Activated CD8-positive, alpha-beta memory T cell treated with anti-CD3 and anti-CD28 coated beads, Interleukin-2, amount 50 U/mL, for 24 hours (primary cell): Measurements from ENCODE around the gene DOCK10.

Source experiments
- DNase-seq: peaks from one replicate; pipeline ENCODE4 v3.0.0-alpha.2; 2020; ENCODE audit errors: extremely low read depth

Gene DOCK10

GRCh38 chr2:224882291-224883171, 159.7 kb downstream of the DOCK10 start:
- DNase-seq: no peak

- no peak for DNase-seq
Measured at GRCh38 chr2:224881846-224882245, 160.4 kb downstream of the DOCK10 start.

- no peak for DNase-seq
Measured at GRCh38 chr2:224876522-224876921, 165.7 kb downstream of the DOCK10 start.

- DNase-seq: no peak
Measured at GRCh38 chr2:224875841-224876240, 166.4 kb downstream of the DOCK10 start.

GRCh38 chr2:224875153-224875552, 167.1 kb downstream of the DOCK10 start:
- DNase-seq: no peak

GRCh38 chr2:224871813-224872212, 170.5 kb downstream of the DOCK10 start:
- no peak for DNase-seq

- DNase-seq: no peak
Measured at GRCh38 chr2:224870341-224870740, 171.9 kb downstream of the DOCK10 start.

- DNase-seq: no peak
Measured at GRCh38 chr2:224869601-224870233, 172.6 kb downstream of the DOCK10 start.

- no peak for DNase-seq
Measured at GRCh38 chr2:224865016-224865415, 177.3 kb downstream of the DOCK10 start.

GRCh38 chr2:224861266-224861665, 181.0 kb downstream of the DOCK10 start:
- DNase-seq: no peak

GRCh38 chr2:224860786-224861185, 181.5 kb downstream of the DOCK10 start:
- no peak for DNase-seq

GRCh38 chr2:224851811-224852210, 190.5 kb downstream of the DOCK10 start:
- no peak for DNase-seq

- DNase-seq: no peak
Measured at GRCh38 chr2:224850081-224850480, 192.2 kb downstream of the DOCK10 start.

- DNase-seq: no peak
Measured at GRCh38 chr2:224849264-224849663, 193.0 kb downstream of the DOCK10 start.

GRCh38 chr2:224847961-224848850, 194.1 kb downstream of the DOCK10 start:
- no peak for DNase-seq

- DNase-seq: no peak
Measured at GRCh38 chr2:224847381-224847780, 194.9 kb downstream of the DOCK10 start.

GRCh38 chr2:224846686-224847085, 195.6 kb downstream of the DOCK10 start:
- DNase-seq: no peak

GRCh38 chr2:224846161-224846560, 196.1 kb downstream of the DOCK10 start:
- DNase-seq: no peak

GRCh38 chr2:224843141-224843540, 199.1 kb downstream of the DOCK10 start:
- no peak for DNase-seq

GRCh38 chr2:224841910-224842309, 200.4 kb downstream of the DOCK10 start:
- no peak for DNase-seq

GRCh38 chr2:224838335-224838734, 203.9 kb downstream of the DOCK10 start:
- DNase-seq: no peak

GRCh38 chr2:224837558-224837957, 204.7 kb downstream of the DOCK10 start:
- no peak for DNase-seq
